ENCODE measurements around the gene MACF1. TPM values are rescaled to one million over a fixed set of nuclear protein-coding genes. Genes with fewer than 3 reads are reported as not detected.

The MACF1 gene
- total RNA-seq, 1 donor from 2014 or later, result 657 TPM

- no peak for TF ChIP-seq CTCF (IDR thresholded peaks at IDR 0.05; ENCODE audit: partially characterized antibody, unreplicated experiment)
- Mint-ChIP-seq H3K4me1 (ENCODE audit: low read depth, unreplicated experiment) (peaks cover 22% of the 10 kb centered on the region), H3K4me3 (ENCODE audit: unreplicated experiment) (no peak overlapping the region), H3K36me3 (ENCODE audit: unreplicated experiment) (no peaks in the 10 kb centered on the region), H3K27ac (ENCODE audit: unreplicated experiment) (peak overlapping the region; percentile 67), H3K27me3 (ENCODE audit: unreplicated experiment) (peaks cover 1% of the 10 kb centered on the region), H3K9me3 (ENCODE audit: unreplicated experiment) (peaks cover 3% of the 10 kb centered on the region)
- no peak for DNase-seq
Measured at GRCh38 chr1:39262802-39263201, 58.3 kb downstream of the MACF1 start.

- Mint-ChIP-seq H3K27ac (ENCODE audit: unreplicated experiment) (no peak overlapping the region), H3K36me3 (ENCODE audit: unreplicated experiment) (no peaks in the 10 kb centered on the region), H3K9me3 (ENCODE audit: unreplicated experiment) (peaks cover 18% of the 10 kb centered on the region), H3K4me3 (ENCODE audit: unreplicated experiment) (no peak overlapping the region), H3K27me3 (ENCODE audit: unreplicated experiment) (peaks cover 7% of the 10 kb centered on the region), H3K4me1 (ENCODE audit: low read depth, unreplicated experiment) (peaks cover 56% of the 10 kb centered on the region)
- no peak for TF ChIP-seq CTCF (IDR thresholded peaks at IDR 0.05; ENCODE audit: partially characterized antibody, unreplicated experiment)
- no peak for DNase-seq
Measured at GRCh38 chr1:39266269-39266668, 61.8 kb downstream of the MACF1 start.

GRCh38 chr1:39266792-39267191, 62.3 kb downstream of the MACF1 start:
- Mint-ChIP-seq H3K4me3 (ENCODE audit: unreplicated experiment) (no peak overlapping the region), H3K4me1 (ENCODE audit: low read depth, unreplicated experiment) (peaks cover 61% of the 10 kb centered on the region), H3K27ac (ENCODE audit: unreplicated experiment) (no peak overlapping the region), H3K36me3 (ENCODE audit: unreplicated experiment) (no peaks in the 10 kb centered on the region), H3K27me3 (ENCODE audit: unreplicated experiment) (peaks cover 7% of the 10 kb centered on the region), H3K9me3 (ENCODE audit: unreplicated experiment) (peaks cover 17% of the 10 kb centered on the region)
- no peak for TF ChIP-seq CTCF (IDR thresholded peaks at IDR 0.05; ENCODE audit: partially characterized antibody, unreplicated experiment)
- DNase-seq, result no peak

- Mint-ChIP-seq H3K27ac (ENCODE audit: unreplicated experiment) (peak overlapping the region; percentile 90), H3K36me3 (ENCODE audit: unreplicated experiment) (no peaks in the 10 kb centered on the region), H3K27me3 (ENCODE audit: unreplicated experiment) (peaks cover 7% of the 10 kb centered on the region), H3K9me3 (ENCODE audit: unreplicated experiment) (peaks cover 23% of the 10 kb centered on the region), H3K4me1 (ENCODE audit: low read depth, unreplicated experiment) (peaks cover 68% of the 10 kb centered on the region), H3K4me3 (ENCODE audit: unreplicated experiment) (peak overlapping the region; percentile 77)
- no peak for DNase-seq
- TF ChIP-seq CTCF (IDR thresholded peaks at IDR 0.05; ENCODE audit: partially characterized antibody, unreplicated experiment), result no peak
Measured at GRCh38 chr1:39268112-39268581, 63.7 kb downstream of the MACF1 start.

GRCh38 chr1:39268906-39269305, 64.4 kb downstream of the MACF1 start:
- peaks cover 7% of the 10 kb centered on the region for H3K27me3 Mint-ChIP-seq (ENCODE audit: unreplicated experiment)
- TF ChIP-seq CTCF (IDR thresholded peaks at IDR 0.05; ENCODE audit: partially characterized antibody, unreplicated experiment), result no peak
- H3K36me3 Mint-ChIP-seq (ENCODE audit: unreplicated experiment), result no peaks in the 10 kb centered on the region
- peak overlapping the region; percentile 77 for H3K4me3 Mint-ChIP-seq (ENCODE audit: unreplicated experiment)
- DNase-seq, result no peak
- H3K4me1 Mint-ChIP-seq (ENCODE audit: low read depth, unreplicated experiment), result peaks cover 68% of the 10 kb centered on the region
- peak overlapping the region; percentile 90 for H3K27ac Mint-ChIP-seq (ENCODE audit: unreplicated experiment)
- peaks cover 23% of the 10 kb centered on the region for H3K9me3 Mint-ChIP-seq (ENCODE audit: unreplicated experiment)
